ENCODE results near the gene TGIF2.

Gene TGIF2
- total RNA-seq, result 5.7 to 17.1 (median 11.5) reads per million in 17 experiments

DNA sequence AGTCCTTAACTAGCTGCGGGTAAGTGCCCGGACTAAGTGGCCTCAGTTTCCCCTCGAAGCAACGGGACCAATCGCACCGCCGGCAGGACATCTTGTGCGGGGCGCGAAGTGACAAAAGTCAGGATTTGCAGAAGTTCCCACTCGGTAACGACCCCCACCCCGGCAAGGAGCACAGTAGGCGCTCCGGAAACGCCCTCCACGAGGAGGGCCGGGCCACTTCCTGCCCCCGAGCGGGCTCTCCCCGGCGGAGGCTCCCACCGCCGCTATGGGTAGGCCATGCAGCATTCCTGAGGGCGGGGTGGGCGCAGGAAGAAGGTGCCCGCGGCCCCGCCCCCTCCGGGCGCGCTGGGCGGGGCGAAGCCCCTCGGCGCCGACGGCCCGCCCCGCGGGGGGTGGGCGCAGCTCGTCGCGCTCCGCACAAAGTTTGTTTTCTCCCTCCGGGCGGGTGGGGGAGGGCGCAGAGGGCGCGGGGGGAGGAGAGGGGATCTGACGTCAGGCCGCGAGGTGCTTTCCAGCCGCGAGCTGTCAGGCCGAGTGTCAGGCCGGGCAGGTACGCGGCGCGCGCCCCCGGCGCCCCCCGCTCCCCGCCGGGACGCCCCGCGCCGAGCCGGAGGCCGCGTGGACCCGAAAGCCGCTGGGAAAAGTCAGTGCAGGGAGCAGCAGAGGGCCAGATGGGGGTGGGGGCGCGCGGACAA is at the start of gene TGIF2:
Gene TGIF2, plus strand, starts transcription at position 495 of the 695 bp plus-strand sequence. CDS start 5,178 bp downstream, outside the sequence.
- peak; percentile 64 to 82 (median 71) for DNase-seq

DNA sequence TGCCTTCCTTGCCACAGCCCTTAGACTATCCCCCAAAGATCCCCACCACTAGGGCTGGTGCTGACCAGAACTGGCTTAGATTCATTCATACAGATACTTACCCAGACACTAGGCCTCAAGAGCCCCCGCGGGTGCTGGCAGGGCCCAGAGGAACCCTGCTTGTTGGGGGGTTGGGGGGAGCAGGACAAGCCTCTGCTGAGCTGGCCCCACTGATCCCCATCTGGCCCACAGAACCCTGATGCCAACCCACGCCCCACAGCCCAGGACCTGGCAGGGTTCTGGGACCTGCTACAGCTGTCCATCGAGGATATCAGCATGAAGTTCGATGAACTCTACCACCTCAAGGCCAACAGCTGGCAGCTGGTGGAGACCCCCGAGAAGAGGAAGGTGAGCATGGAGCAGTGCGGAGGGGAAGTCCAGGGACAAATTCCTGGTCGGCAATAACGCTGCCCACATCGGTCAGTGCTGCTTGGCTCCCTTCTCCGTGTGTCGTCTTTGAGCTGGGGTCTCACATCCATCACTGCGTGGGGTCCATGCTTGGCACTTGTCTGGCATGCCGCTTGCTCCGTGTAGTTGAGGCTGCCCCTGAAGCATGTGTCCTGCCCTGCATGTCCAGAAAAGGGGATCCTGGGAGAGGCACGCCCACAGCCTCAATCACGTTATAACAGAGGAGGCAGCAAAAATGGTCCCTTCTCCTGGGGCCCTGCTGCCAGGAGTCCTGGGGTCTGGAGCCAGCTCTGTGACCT is 47.6 kb upstream of the TGIF2 start:
- no peak for DNase-seq

DNA sequence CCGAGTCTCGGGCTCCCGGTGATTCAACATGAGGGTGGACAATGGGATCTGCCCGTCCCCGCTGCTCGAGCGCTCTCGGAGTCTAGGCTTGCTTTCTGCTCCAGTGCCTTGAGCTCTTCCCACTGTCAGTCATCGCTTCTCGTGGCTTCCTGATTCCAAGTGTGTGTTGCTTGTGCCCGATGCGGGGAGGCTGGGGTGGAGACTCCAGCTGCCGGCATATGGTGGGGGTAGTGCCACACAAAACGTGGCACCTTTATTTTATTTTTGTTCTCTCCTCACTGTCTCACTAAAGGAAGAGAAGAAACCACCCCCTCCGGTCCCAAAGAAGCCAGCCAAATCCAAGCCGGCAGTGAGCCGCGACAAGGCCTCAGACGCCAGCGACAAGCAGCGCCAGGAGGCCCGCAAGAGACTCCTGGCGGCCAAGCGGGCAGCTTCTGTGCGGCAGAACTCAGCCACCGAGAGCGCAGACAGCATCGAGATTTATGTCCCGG is 46.8 kb upstream of the TGIF2 start:
- DNase-seq, result no peak

DNA sequence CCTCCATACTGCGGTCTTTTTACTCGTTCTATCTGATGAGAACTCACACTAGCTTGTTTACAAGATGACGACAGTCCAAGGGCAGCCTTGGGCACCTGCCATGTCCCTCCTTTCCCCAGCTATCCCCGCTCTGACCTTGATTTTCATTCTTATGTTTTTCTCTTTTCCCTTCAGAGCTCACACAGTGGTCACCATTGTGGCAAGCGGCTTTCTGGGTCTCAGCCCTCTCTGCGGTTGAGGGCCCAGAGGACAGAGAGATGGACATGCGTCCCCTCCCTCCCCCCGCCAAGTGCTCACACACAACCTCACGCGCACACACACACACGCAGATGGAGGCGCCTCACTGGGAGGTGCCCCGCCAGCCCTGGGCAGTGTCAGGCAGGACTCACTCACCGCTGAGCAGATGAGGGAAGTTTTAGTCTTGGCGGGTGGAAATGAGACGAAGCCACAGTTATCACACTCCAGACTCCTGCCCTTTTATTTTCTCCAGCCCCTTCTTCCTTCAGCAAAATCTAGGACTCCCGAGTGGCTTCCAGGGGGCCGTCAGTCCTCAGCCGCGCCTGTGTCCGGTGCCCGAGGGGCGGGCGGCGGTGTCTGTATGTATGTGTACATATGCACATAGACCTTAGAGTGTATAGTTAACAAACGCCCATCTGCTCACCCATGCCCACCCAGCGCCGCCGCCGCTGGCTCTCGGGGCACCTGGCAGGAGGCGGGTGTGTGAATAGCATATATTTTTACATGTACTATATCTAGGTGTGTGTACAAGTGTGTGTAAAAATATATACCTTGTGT is 45.9 kb upstream of the TGIF2 start:
- DNase-seq, result no peak

DNA sequence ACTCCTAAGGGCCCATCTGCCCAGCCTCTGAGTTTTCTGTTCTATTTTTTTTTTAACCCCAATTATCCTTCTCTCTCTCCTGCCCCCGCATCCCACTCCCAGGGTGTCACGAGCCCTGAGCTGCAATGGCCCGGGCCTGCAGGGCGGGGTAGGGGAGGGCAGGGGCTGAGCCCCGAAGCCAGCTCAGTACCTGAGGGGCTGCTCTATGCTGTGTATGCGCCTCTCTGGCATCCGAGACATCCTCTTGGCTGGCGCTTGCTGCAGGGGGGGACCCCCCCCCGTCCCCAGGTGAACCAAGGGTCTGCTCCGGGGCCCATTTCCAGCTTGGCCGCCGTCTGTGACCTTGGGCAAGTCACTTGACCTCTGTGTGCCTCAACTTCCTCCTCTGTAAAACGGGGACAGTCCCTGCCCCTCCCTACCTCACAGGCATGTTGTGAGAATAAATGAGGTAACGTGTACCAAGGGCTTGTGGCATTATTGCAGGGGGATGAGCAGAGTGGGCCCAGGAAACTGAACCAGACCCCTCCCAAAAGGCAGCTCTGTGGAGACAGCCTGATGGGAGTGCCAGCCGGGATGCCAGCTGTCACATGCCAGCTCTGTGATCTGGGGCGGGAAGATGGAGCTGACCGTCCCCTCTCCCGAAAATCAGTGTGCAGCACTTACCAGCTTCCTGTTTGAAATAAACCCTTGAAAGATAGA is 45.1 kb upstream of the TGIF2 start:
- no peak for DNase-seq

- no peak for DNase-seq
These were observed 44.5 kb upstream of the TGIF2 start for GRCh38 chr20:36528875-36529417.

- no peak for DNase-seq
These were observed 41.0 kb upstream of the TGIF2 start for GRCh38 chr20:36532388-36532787.

DNA sequence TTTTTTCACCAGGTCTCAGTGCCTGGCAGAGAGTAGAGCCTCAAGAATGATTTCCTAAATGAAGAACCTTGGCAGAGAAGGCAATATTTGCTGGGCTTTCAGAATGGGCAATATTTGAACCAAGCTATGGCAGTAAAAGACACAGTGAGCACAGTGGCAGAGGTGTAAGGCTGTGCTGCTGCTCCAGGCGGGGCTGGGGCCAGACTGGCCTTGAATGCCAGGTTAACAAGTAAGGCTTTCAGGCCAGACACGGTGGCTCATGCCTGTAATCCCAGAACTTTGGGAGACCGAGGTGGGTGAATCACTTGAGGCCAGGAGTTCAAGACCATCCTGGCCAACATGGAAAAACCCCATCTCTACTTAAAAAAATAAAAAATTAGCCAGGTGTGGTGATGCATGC is 40.6 kb upstream of the TGIF2 start:
- no peak for DNase-seq

- DNase-seq, result no peak
These were observed 35.2 kb upstream of the TGIF2 start for GRCh38 chr20:36538026-36538722.

DNA sequence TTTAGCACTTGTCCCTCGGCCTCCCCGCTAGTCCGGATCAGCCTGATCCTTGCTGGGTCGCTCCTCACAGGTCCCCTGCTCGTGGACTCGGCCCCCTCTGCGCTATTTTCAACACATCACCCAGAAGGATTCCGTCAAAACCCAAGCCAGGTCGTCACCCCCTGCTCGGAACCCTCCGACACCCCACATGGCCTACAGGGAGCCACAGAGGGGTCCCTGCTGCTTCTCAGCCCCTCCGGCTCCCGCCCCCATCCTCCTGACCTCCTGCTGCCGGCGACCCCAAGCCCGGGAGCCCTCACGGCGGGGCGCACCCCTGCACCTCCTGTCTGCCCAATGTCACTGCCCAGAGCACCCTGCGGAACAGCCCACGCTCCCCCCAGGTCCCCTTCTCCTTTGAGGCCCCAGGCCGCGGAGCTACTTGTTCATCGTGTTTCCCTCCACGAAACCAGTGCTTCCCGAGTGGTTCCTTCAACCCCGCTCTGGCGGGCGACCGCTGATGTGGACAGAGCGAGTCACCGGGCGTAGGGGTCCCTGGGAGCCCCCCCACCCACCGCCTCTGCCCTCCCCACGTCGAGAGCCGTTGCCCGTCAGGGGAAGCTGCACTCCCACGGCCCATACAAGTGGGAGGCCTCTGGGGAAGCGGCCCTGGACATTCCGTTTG is 32.7 kb upstream of the TGIF2 start:
- DNase-seq, result peak in 2 of 4 experiments; percentile 25 to 34

- peak; percentile 33 to 70 (median 52) for DNase-seq
These were observed 32.1 kb upstream of the TGIF2 start, which contains the start of gene MYL9 for GRCh38 chr20:36541227-36541767. Gene MYL9, plus strand, starts transcription at chr20:36541519. Its CDS starts 3,366 bp downstream, at chr20:36544885.

DNA sequence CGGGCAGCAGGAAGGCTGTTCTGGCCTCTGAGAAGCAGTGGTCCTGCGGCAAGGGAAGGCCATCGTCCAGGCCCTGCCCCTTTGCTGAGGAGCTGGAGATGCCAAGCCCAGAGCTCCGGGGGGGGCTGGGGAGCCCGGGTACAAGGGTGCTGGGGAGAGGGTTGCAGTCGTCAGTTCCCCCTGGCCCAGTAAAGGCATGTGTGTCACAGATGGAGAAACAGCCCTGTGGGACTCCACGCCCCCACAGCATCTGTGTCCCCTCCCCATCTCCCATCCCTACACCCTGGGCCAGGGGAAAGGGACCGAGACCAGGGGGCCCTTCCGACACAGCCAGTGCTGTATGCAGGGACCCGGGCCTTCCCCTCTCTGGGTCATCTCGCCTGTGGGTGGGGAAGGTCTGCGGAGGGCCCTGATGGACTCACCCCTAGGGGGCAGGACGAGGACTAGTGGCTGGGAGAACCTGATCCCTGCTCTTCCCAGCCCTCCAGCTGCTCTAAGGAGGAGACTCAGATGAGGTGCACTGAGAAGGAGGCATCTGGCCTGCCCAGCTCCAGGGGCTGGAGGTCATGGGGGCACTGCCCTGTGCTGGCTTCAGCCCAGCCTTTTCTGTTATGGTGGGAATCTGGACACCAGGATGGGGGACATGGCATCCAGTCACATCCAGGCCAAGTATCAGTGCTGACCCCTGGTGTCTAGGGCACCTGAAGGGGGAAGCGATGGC is 31.5 kb upstream of the TGIF2 start:
- DNase-seq, result peak in 3 of 4 experiments; percentile 17 to 38 (median 19)

- no peak for DNase-seq
These were observed 30.7 kb upstream of the TGIF2 start for GRCh38 chr20:36542516-36543183.

DNA sequence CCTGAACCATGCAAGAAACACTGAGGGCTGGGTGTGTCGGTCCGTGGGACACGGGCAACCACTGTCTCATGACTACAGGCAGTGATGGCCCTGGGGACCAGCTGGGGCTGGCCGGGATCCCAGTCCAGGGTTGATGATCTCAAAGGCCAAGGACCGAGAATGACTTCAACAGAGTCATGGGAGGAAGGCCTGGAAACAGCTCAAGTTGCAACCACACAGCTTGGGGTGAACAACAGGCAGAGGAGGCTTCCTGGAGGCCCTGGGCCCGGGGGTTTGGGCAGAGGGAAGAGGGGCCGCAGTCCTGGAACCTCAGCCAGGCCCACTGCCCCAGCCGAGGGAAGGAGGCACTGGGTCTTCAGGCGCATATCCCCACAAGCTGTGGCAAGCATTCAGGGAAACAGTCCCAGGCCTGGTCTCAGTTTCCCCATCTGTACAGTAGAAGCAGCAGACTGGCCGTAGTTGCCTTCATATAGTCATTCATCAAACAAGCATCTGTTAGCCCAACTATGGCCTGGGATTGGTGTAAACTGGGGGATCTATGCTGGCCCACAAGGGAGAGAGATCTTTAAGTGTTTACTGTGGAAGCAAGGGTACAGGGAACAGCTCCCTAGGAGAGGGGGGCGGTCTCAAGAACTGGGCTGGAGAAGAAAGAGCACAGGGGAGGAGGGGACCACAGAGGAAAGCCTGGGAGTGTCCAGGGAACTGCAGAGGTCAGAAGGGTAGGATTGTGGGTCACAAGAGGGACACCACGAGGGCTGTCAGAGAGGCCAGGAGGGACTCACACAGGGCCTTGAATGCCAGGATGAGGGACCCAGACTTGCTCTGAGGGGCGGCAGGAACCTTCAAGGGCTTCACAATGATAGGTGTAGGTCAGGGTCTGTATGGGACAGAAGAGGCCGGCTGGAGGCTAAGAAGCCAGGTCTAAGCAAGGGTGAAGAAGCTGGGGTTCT is 29.9 kb upstream of the TGIF2 start:
- peak; percentile 44 to 64 (median 49) for DNase-seq

DNA sequence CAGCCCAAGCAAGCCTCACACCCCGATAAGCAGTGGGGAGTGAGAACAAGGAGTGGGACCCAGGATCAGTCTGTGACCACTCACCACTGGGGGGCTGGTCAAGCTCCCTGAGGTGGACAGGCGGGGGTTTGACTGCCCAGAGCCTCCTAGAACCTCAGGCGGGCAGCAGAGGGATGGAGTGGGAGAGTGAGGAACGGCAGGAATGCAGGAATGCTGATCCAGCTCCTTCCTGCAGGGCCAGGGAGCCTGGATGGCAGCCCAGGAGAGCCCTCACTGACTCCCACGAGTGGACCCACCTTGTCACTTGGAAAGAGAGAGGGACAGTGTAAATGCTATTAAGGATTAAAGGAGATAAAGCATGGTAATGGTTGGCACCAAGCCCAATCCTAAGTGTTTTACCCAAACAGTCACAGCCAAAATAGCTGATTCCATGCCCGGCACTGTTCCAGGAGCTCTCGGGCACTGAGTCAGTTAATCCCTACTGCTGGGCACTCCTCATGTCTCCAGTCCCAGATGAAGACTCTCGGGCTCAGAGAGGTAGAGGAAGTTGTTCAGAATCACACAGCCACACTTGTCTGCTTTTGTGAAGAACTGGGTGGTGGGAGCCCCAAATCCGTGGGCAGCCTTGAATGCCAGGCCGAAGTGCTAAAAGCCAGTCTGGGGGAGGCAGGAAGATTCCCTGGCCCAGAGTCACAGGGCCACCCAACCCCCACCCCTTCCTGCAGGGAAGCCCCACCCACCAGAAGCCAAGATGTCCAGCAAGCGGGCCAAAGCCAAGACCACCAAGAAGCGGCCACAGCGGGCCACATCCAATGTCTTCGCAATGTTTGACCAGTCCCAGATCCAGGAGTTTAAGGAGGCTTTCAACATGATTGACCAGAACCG is 29.0 kb upstream of the TGIF2 start:
- no peak for DNase-seq

- DNase-seq, result peak in 1 of 4 experiments; percentile 13
These were observed 27.2 kb upstream of the TGIF2 start for GRCh38 chr20:36546111-36546736.
